ENCODE data around the gene USP13.
"Not testable (repeated sequence)": the region's sequence is repeated elsewhere in the genome, so short reads cannot be mapped to it uniquely, and the experiment has no call there.

The USP13 gene

GRCh38 chr3:179668429-179668828 lies 15.6 kb downstream of the USP13 start:
- H3K27me3 Mint-ChIP-seq (ENCODE audit: low read depth) = no peaks in the 10 kb centered on the region
- DNase-seq (ENCODE audit: low spot score) = no peak
- no peaks in the 10 kb centered on the region for H3K9me3 Mint-ChIP-seq
- H3K36me3 Mint-ChIP-seq (ENCODE audit: low read depth) = no peaks in the 10 kb centered on the region
- H3K4me3 Mint-ChIP-seq = no peak overlapping the region
- peaks cover 2% of the 10 kb centered on the region for H3K4me1 Mint-ChIP-seq (ENCODE audit: low read depth)
- H3K27ac Mint-ChIP-seq = no peak overlapping the region

- no peaks in the 10 kb centered on the region for H3K36me3 Mint-ChIP-seq (ENCODE audit: low read depth)
- H3K9me3 Mint-ChIP-seq = no peaks in the 10 kb centered on the region
- H3K4me1 Mint-ChIP-seq (ENCODE audit: low read depth) = no peaks in the 10 kb centered on the region
- no peak overlapping the region for H3K27ac Mint-ChIP-seq
- no peak overlapping the region for H3K4me3 Mint-ChIP-seq
- DNase-seq (ENCODE audit: low spot score) = no peak
- no peaks in the 10 kb centered on the region for H3K27me3 Mint-ChIP-seq (ENCODE audit: low read depth)
Measured at GRCh38 chr3:179670311-179670710, 17.5 kb downstream of the USP13 start.

DNA sequence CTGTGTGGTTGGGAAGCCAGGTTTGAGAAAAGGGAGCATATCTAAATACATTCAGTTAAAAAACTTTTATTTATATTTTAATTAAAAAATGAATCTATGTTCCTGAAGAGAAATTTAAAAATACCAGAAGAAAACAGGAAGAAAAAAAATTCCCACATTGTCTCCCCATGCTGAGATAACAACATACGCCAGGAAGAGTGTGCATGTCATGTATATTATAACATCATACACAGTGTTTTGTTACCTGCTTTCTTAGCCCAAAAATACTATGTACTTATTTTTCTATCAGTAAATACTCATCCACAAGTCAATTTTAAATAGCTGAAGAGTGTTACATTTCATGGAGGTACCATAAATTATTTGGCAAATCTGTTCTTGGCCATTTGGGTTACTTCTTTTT lies 18.5 kb downstream of the USP13 start:
- H3K27me3 Mint-ChIP-seq (ENCODE audit: low read depth) = no peaks in the 10 kb centered on the region
- H3K36me3 Mint-ChIP-seq (ENCODE audit: low read depth) = no peaks in the 10 kb centered on the region
- H3K4me1 Mint-ChIP-seq (ENCODE audit: low read depth) = no peaks in the 10 kb centered on the region
- H3K4me3 Mint-ChIP-seq = no peak overlapping the region
- H3K27ac Mint-ChIP-seq = no peak overlapping the region
- no peaks in the 10 kb centered on the region for H3K9me3 Mint-ChIP-seq
- no peak for DNase-seq (ENCODE audit: low spot score)

DNA sequence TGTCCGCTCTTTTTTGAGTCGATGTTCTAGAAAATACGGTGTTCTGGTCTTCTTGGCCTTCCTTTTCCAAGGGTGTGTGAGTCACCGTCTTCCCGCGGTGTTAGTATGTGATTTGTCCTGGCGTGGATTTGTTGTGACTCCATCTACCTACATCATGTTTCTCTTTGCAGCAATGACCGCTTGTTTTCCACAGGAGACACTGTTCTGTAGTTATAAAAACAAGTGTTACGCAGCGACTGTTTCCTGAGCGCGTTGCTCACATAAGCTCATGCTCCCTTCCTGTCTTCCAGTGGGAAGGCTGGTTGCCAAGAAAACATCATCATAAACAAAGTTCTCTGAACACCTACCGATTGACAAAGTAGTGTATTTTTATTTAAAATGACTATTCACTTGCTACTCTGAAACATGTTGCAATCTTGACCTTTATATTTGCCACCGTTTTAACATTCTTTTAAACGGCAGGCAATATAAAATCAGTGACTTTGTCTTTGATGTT lies 19.0 kb downstream of the USP13 start:
- no peak for DNase-seq (ENCODE audit: low spot score)
- H3K27ac Mint-ChIP-seq = no peak overlapping the region
- H3K9me3 Mint-ChIP-seq = no peaks in the 10 kb centered on the region
- H3K27me3 Mint-ChIP-seq (ENCODE audit: low read depth) = no peaks in the 10 kb centered on the region
- no peaks in the 10 kb centered on the region for H3K4me1 Mint-ChIP-seq (ENCODE audit: low read depth)
- no peak overlapping the region for H3K4me3 Mint-ChIP-seq
- H3K36me3 Mint-ChIP-seq (ENCODE audit: low read depth) = no peaks in the 10 kb centered on the region

- Mint-ChIP-seq H3K4me1 (ENCODE audit: low read depth) (no peaks in the 10 kb centered on the region), H3K27ac (no peak overlapping the region), H3K36me3 (ENCODE audit: low read depth) (no peaks in the 10 kb centered on the region), H3K27me3 (ENCODE audit: low read depth) (no peaks in the 10 kb centered on the region), H3K9me3 (no peaks in the 10 kb centered on the region), H3K4me3 (no peak overlapping the region)
- no peak for DNase-seq (ENCODE audit: low spot score)
Measured at GRCh38 chr3:179672918-179673317, 20.1 kb downstream of the USP13 start.

DNA sequence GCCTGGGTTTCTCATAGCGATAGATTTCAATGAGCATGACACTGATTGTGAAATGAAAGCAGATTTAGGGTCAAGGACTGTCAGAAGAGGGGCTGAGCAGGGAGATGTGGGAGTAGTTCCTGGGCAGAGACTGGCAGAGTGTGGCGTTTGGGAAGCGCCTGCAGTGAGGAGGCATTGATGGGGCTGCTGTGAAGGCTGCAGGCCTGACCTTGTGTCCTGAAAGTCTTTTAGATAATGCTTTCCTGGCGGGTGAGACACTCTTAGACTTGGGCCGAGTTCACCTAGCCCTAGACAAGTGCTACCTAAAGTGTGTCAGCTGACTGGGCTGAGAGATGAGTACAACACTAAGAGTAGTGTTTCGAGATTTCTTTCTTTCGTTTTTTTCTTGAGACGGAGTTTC lies 20.7 kb downstream of the USP13 start:
- no peaks in the 10 kb centered on the region for H3K9me3 Mint-ChIP-seq
- H3K4me1 Mint-ChIP-seq (ENCODE audit: low read depth) = no peaks in the 10 kb centered on the region
- no peak overlapping the region for H3K27ac Mint-ChIP-seq
- H3K36me3 Mint-ChIP-seq (ENCODE audit: low read depth) = no peaks in the 10 kb centered on the region
- no peak for DNase-seq (ENCODE audit: low spot score)
- no peaks in the 10 kb centered on the region for H3K27me3 Mint-ChIP-seq (ENCODE audit: low read depth)
- H3K4me3 Mint-ChIP-seq = no peak overlapping the region

DNA sequence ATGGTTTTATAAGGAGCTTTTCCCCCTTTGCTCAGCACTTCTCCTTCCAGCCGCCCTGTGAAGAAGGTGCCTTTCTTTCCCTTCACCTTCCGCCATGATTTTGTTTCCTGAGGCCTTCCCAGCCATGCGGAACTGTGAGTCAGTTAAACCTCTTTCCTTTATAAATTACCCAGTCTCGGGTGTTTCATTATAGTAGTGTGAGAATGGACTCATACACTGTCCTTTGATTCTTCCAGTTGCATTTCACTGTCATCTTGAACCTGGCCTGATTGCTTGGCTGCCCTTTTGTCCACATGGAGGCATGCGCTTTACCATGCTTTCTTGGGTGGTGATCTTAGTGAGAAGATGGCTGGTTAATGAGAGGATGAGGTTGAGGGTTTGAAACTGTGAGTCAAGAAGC lies 23.2 kb downstream of the USP13 start:
- no peak overlapping the region for H3K4me3 Mint-ChIP-seq
- no peaks in the 10 kb centered on the region for H3K36me3 Mint-ChIP-seq (ENCODE audit: low read depth)
- H3K9me3 Mint-ChIP-seq = no peaks in the 10 kb centered on the region
- no peaks in the 10 kb centered on the region for H3K4me1 Mint-ChIP-seq (ENCODE audit: low read depth)
- no peak overlapping the region for H3K27ac Mint-ChIP-seq
- DNase-seq (ENCODE audit: low spot score) = no peak
- no peaks in the 10 kb centered on the region for H3K27me3 Mint-ChIP-seq (ENCODE audit: low read depth)

DNA sequence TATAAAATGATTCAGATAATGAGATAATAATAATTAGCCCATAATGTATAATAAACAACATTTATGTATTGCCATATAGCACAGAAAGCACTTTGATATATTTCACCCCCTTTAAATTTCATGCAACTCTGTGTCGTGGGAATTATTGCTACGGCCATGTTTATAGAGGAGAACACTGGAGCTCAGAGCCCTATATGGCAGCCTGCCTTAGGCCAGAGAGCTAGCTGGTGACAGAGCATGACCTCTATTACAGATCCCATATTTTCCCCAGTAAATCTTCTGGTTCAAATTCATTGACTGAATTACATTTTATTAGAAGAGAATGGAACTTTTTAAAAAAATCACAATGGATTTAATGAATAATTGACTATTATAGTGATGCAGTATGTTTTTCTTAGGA lies 25.0 kb downstream of the USP13 start:
- H3K36me3 Mint-ChIP-seq (ENCODE audit: low read depth) = no peaks in the 10 kb centered on the region
- no peak overlapping the region for H3K4me3 Mint-ChIP-seq
- no peaks in the 10 kb centered on the region for H3K9me3 Mint-ChIP-seq
- no peaks in the 10 kb centered on the region for H3K4me1 Mint-ChIP-seq (ENCODE audit: low read depth)
- no peak overlapping the region for H3K27ac Mint-ChIP-seq
- H3K27me3 Mint-ChIP-seq (ENCODE audit: low read depth) = no peaks in the 10 kb centered on the region
- no peak for DNase-seq (ENCODE audit: low spot score)

DNA sequence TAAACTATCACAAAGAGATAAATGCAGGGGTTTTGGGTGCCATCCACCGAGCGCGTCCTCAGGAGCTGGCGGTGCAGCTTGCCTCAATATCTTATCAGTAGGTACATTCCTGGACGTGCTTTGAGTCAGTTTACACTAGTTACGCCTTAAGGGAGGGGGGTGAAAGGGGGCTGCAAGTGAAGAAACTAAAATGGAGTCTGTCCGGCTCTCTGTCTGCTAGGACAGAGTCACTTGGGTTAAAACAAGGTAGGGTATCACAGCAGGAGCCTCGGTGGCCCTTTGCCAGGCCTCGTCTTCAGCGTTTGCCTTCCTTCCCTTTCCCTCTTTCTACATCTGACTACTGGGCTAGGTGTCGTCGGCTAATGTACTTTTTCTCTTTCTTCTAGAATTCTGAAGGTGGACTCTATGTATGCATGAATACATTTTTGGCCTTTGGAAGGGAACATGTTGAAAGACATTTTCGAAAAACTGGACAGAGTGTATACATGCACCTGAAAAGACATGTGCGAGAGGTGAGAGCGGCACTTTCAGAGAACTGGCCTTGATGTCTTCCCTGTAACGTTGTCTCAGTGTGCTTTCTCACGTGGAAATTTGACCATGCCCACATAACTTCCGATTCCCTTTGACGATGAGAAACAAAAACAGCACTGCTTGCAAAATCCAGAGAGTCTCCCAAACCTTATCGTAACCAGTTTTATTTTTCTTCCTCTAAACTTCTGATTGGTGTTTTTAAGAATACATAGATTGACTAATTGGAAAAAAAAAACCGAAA lies 28.8 kb downstream of the USP13 start:
- Mint-ChIP-seq H3K9me3 (no peaks in the 10 kb centered on the region), H3K4me3 (no peak overlapping the region), H3K36me3 (ENCODE audit: low read depth) (peaks cover 9% of the 10 kb centered on the region), H3K27me3 (ENCODE audit: low read depth) (no peaks in the 10 kb centered on the region), H3K27ac (no peak overlapping the region), H3K4me1 (ENCODE audit: low read depth) (no peaks in the 10 kb centered on the region)
- no peak for DNase-seq (ENCODE audit: low spot score)

DNA sequence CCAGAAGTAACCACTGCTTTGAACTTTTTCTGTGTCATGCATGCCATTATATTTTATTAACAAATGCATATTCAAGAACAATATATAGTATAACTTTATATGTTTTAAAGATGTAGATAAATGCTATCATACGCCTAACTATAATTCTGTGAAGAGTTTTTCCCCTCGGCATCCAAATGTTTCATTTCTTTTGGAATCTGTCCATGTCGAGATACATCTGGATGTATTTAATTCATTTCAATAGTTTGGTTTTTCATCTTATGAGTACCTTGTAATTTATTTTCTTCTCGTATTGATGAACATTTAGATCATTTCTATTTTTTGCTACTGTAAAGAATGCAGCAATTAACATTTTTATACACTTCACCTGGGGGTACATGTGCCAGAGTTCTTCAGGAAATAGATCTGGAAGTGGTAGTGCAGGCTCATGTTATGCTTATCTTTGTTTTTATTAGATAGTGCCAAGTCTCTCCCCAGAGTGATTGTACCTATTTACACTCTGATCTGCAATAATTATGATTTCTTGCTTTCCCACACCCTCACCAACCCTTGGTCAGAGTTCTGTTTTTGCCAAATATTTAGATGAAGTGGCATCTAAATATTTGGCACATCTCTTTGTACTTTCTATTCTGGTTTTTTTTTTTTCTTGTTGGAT lies 29.7 kb downstream of the USP13 start:
- Mint-ChIP-seq H3K36me3 (ENCODE audit: low read depth) (peaks cover 9% of the 10 kb centered on the region), H3K4me1 (ENCODE audit: low read depth) (no peaks in the 10 kb centered on the region), H3K9me3 (no peaks in the 10 kb centered on the region), H3K4me3 (no peak overlapping the region), H3K27me3 (ENCODE audit: low read depth) (no peaks in the 10 kb centered on the region), H3K27ac (no peak overlapping the region)
- DNase-seq (ENCODE audit: low spot score) = no peak

DNA sequence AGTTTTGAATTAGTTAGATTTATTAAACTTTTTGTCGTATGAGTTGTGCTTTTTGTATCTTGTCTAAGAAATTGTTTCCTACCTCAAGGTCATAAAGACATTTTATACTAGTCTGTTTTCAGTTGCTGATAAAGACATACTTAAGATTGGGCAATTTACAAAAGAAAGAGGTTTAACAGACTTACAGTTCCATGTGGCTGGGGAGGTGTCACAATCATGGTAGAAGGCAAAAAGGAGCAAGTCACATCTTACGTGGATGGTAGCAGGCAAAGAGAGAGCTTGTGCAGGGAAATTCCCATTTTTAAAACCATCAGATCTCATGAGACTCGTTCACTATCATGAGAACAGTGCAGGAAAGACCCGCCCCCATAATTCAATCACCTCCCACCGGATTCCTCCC lies 30.4 kb downstream of the USP13 start:
- not testable (repeated sequence) for H3K4me3 Mint-ChIP-seq; H3K4me1 Mint-ChIP-seq (ENCODE audit: low read depth); H3K27me3 Mint-ChIP-seq (ENCODE audit: low read depth); H3K36me3 Mint-ChIP-seq (ENCODE audit: low read depth); H3K27ac Mint-ChIP-seq; DNase-seq (ENCODE audit: low spot score); H3K9me3 Mint-ChIP-seq

DNA sequence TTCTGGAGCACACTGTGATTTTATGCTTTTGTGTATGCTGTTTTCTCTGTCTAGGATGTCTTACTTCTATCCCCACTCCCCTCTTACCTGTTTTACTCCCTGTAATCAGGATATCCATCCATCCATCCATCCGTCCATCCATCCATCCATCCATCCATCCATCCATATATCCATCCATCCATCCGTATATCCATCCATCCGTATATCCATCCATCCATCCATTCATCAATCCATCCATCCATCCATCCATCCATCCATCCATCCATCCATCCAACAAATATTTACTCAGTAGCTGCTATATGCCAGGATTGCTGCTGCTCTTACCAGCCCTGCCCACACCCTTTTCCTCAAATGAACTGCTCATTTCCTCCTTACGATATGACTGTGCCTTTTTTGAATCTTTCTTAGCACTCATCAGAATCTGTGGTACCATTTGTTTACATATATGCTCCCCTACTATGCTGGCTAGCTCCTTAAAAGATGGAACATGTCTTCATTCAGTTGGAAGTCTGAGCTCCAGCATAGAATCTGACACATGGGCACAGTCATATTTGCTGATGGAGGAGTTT lies 35.2 kb downstream of the USP13 start:
- H3K27me3 Mint-ChIP-seq (ENCODE audit: low read depth) = no peaks in the 10 kb centered on the region
- H3K4me1 Mint-ChIP-seq (ENCODE audit: low read depth) = no peaks in the 10 kb centered on the region
- no peaks in the 10 kb centered on the region for H3K9me3 Mint-ChIP-seq
- DNase-seq (ENCODE audit: low spot score) = no peak
- no peak overlapping the region for H3K27ac Mint-ChIP-seq
- peaks cover 16% of the 10 kb centered on the region for H3K36me3 Mint-ChIP-seq (ENCODE audit: low read depth)
- H3K4me3 Mint-ChIP-seq = no peak overlapping the region

DNA sequence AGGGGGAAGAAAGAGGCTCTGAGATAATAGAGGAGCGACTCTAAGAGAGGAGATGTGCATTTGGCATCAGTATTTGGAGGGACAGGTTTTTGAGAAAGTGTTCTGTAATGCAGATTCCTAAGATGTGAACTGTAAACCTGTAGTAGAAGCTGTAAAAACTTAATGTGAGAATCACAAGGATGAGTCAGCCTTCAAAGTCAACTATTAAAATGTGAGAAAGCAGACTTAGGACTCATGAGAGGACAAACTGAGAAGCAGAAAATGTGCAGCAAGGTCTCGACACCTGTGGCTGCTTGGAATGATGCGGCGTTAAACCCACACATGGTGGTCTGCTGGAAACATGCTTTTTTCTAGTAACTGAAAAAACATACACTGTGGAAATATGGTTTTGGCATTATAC lies 36.0 kb downstream of the USP13 start:
- H3K4me1 Mint-ChIP-seq (ENCODE audit: low read depth) = no peaks in the 10 kb centered on the region
- no peak overlapping the region for H3K27ac Mint-ChIP-seq
- DNase-seq (ENCODE audit: low spot score) = no peak
- no peak overlapping the region for H3K4me3 Mint-ChIP-seq
- H3K36me3 Mint-ChIP-seq (ENCODE audit: low read depth) = peaks cover 14% of the 10 kb centered on the region
- H3K9me3 Mint-ChIP-seq = no peaks in the 10 kb centered on the region
- H3K27me3 Mint-ChIP-seq (ENCODE audit: low read depth) = no peaks in the 10 kb centered on the region

DNA sequence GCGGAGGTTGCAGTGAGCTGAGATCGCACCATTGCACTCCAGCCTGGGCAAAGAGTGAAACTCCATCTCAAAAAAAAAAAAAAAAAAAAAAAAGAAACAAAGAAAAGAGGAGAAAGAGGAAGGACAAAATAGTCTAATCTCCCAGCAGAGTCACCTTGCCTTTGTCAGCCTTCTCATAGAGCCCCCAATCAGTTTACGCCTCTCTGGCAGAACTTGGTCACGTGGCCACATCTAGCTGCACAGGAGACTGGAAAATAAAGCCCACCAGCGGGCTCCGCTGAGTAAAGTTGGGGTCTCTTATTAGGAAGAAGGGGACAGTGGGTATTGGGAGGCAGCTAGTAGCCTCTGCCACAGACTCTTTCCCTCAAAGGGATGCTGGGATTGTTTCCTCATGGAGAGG lies 41.9 kb downstream of the USP13 start:
- H3K9me3 Mint-ChIP-seq = no peaks in the 10 kb centered on the region
- no peak overlapping the region for H3K4me3 Mint-ChIP-seq
- H3K4me1 Mint-ChIP-seq (ENCODE audit: low read depth) = peaks cover 11% of the 10 kb centered on the region
- no peak overlapping the region for H3K27ac Mint-ChIP-seq
- DNase-seq (ENCODE audit: low spot score) = no peak
- H3K27me3 Mint-ChIP-seq (ENCODE audit: low read depth) = no peaks in the 10 kb centered on the region
- H3K36me3 Mint-ChIP-seq (ENCODE audit: low read depth) = peaks cover 8% of the 10 kb centered on the region

Measured in T-helper 2 cell treated with Interferon-gamma antibody and Interleukin-4, amounts not matched to agents 5 μg/mL and 100 μg/mL, for 36 hours (primary cell).